Esophagus squamous epithelium (tissue), 4 donors: ENCODE data around the gene ALAS2.

Experiments used
- POLR2A ChIP-seq, 4 donors: fragments of 450-650 bp; IDR thresholded peaks; one replicate each; pipeline ENCODE4 v1.6.1; 2017; ENCODE audit warnings: antibody characterized with exemption in 4 of 4, mild to moderate bottlenecking in 4 of 4, moderate library complexity in 3 of 4
- TF ChIP-seq, protein P1 (sequence below), 6 experiments: fragments of 450-650 bp in 4 of 6; fragments of 200-600 bp in 2 of 6; sonication (generic) in 2 of 6; IDR thresholded peaks; one replicate each; pipeline ENCODE4 v1.5.1; 2016 to 2019; ENCODE audit warnings: antibody characterized with exemption in 6 of 6, mild to moderate bottlenecking in 4 of 6, moderate library complexity in 4 of 6

DNA sequence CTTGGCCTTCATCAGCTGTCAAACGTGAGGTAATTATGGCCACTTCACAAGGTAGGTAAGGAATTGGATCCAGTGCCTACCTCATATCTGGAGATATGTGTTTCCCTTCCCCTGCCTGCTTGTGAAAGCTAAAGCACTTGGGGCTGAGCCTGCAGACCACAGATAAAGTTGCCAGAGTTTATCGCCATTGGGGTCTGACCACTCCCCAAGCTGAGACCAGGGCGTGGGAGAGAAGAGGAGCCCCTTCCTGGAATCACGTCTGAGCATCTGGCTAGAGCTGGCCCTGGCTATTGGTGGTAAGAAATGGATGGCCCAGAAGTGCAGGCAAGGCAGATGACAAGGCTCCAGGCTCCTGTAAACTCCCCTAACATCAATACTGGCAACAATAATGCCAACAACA lies 2.7 kb downstream of the ALAS2 start:
- TF ChIP-seq, protein P1, sequence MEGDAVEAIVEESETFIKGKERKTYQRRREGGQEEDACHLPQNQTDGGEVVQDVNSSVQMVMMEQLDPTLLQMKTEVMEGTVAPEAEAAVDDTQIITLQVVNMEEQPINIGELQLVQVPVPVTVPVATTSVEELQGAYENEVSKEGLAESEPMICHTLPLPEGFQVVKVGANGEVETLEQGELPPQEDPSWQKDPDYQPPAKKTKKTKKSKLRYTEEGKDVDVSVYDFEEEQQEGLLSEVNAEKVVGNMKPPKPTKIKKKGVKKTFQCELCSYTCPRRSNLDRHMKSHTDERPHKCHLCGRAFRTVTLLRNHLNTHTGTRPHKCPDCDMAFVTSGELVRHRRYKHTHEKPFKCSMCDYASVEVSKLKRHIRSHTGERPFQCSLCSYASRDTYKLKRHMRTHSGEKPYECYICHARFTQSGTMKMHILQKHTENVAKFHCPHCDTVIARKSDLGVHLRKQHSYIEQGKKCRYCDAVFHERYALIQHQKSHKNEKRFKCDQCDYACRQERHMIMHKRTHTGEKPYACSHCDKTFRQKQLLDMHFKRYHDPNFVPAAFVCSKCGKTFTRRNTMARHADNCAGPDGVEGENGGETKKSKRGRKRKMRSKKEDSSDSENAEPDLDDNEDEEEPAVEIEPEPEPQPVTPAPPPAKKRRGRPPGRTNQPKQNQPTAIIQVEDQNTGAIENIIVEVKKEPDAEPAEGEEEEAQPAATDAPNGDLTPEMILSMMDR (IDR thresholded peaks at IDR 0.05), result no peak
- no peak for TF ChIP-seq POLR2A (IDR thresholded peaks at IDR 0.05)
